K562 (cell line): ENCODE measurements around the gene HNRNPA3. TPM values are rescaled to one million over a fixed set of nuclear protein-coding genes. Genes with fewer than 3 reads are reported as not detected.

Experiments
- ATAC-seq: fragments of 200-7000 bp; cut with Tn5 transposase; 3 replicates; pipeline ENCODE4 v1.9.1; 2020; ENCODE audit warnings: moderate library complexity
- BruUV-seq: library from RNA; stranded (reverse); fragments of 400-500 nt; replicated peaks from 2 replicates; lab custom pipeline; 2021; lab: Mats Ljungman, UMichigan
- CTCF ChIA-PET: fragments of 300-600 bp; formaldehyde crosslinking; extraction: SDS; loops from one replicate; lab custom pipeline; 2021; ENCODE audit warnings: low intra/inter-chr PET ratio; lab: Yijun Ruan, JAX
- POLR2A ChIA-PET: fragments of 300-600, 350-650 bp; sonication (Branson Sonifier 250); formaldehyde crosslinking; extraction: SDS; loops from one replicate; lab custom pipeline; 2021; ENCODE audit warnings: antibody characterized with exemption, inconsistent platforms; lab: Yijun Ruan, JAX
- DNase-seq, 4 experiments: peaks; one replicate each; pipeline versions ENCODE4 v3.0.0 to v3.0.0-alpha.2; 2011 to 2018; ENCODE audit warnings: low spot score in 3 of 4, mixed read lengths in 3 of 4; ENCODE audit errors: extremely low read depth in 1 of 4
- FAIRE-seq: peaks from 2 replicates; lab custom pipeline; 2011; peaks lifted over from hg19 to GRCh38; lab: Jason Lieb, UNC
- H2AFZ ChIP-seq: 2 replicates; pipeline ENCODE4 v1.6.0; 2011; ENCODE audit warnings: low read depth, low read length, control low read depth, inconsistent platforms
- H3K27ac ChIP-seq: fragments of 200-600 bp; 3 replicates; pipeline ENCODE4 v1.8.0; 2011; ENCODE audit warnings: low read depth, mild to moderate bottlenecking, control low read depth, inconsistent platforms, low read length, moderate library complexity, mixed read lengths; ENCODE audit errors: extremely low read depth
- H3K27me3 ChIP-seq, 2 experiments: fragments of 300-600 bp in 1 of 2; 2 replicates in 1 of 2; 3 replicates in 1 of 2; pipeline versions ENCODE4 v1.6.0 to v1.8.0; 2011; ENCODE audit warnings: inconsistent platforms in 2 of 2, low read length in 2 of 2, mild to moderate bottlenecking in 1 of 2, mixed read lengths in 1 of 2, moderate library complexity in 1 of 2; ENCODE audit not compliant: control insufficient read depth in 2 of 2, insufficient read depth in 2 of 2
- H3K36me3 ChIP-seq: fragments of 300-600 bp; 3 replicates; pipeline ENCODE4 v1.8.0; 2011; ENCODE audit warnings: mild to moderate bottlenecking, low read length, inconsistent platforms; ENCODE audit not compliant: control insufficient read depth, insufficient read depth
- H3K4me1 ChIP-seq, 2 experiments: fragments of 200-600 bp in 1 of 2; replicated peaks in 1 of 2; 2 replicates in 1 of 2; 3 replicates in 1 of 2; pipeline versions ENCODE4 v1.5.1 to v1.8.0; 2011; ENCODE audit warnings: inconsistent platforms in 2 of 2, low read length in 2 of 2, mild to moderate bottlenecking in 1 of 2, mixed read lengths in 1 of 2, moderate library complexity in 1 of 2; ENCODE audit not compliant: control insufficient read depth in 2 of 2, insufficient read depth in 2 of 2
- H3K4me2 ChIP-seq: 2 replicates; pipeline ENCODE4 v1.6.1; 2011; ENCODE audit warnings: low read length, control low read depth, inconsistent platforms, mixed read lengths; ENCODE audit not compliant: insufficient read depth
- H3K4me3 ChIP-seq: fragments of 200-600 bp; sonication (generic), shearing (Covaris generic); 2 replicates; pipeline ENCODE4 v1.5.1; 2016; ENCODE audit warnings: control low read depth, inconsistent platforms
- H3K79me2 ChIP-seq: fragments of 200-600 bp; 3 replicates; pipeline ENCODE4 v1.8.0; 2011; ENCODE audit warnings: low read length, inconsistent platforms; ENCODE audit not compliant: control insufficient read depth, insufficient read depth
- H3K9ac ChIP-seq, 2 experiments: 2 replicates each; pipeline versions ENCODE4 v1.6.0 to v1.6.1; 2011; ENCODE audit warnings: low read depth in 2 of 2, low read length in 2 of 2, control low read depth in 1 of 2, inconsistent platforms in 1 of 2, mild to moderate bottlenecking in 1 of 2, mixed read lengths in 1 of 2; ENCODE audit not compliant: insufficient read depth in 1 of 2
- H3K9me1 ChIP-seq: one replicate; pipeline ENCODE4 v1.6.0; 2011; ENCODE audit warnings: inconsistent platforms, mild to moderate bottlenecking, low read length, moderate library complexity; ENCODE audit not compliant: control insufficient read depth, insufficient read depth
- H3K9me3 ChIP-seq: replicated peaks from 2 replicates; pipeline ENCODE4 v1.5.1; 2011; ENCODE audit warnings: low read depth, low read length, inconsistent platforms; ENCODE audit not compliant: control insufficient read depth, insufficient read depth
- H4K20me1 ChIP-seq: replicated peaks from 2 replicates; pipeline ENCODE4 v1.6.1; 2011; ENCODE audit warnings: low read length, inconsistent platforms, mixed read lengths; ENCODE audit not compliant: control insufficient read depth, insufficient read depth
- CREM ChIP-seq: IDR thresholded peaks from 2 replicates; pipeline ENCODE4 v1.6.1; 2014; ENCODE audit warnings: antibody characterized with exemption, low read depth
- HDAC8 ChIP-seq: fragments of 450-650 bp; IDR thresholded peaks from 2 replicates; pipeline ENCODE4 v1.6.1; 2016; ENCODE audit warnings: mild to moderate bottlenecking, missing genetic modification characterization, moderate library complexity, missing compliant biosample characterization
- OTX1 ChIP-seq: fragments of 450-650 bp; formaldehyde crosslinking; IDR thresholded peaks from 2 replicates; pipeline ENCODE4 v1.4.0; 2022; ENCODE audit warnings: mild to moderate bottlenecking
- ZC3H11A ChIP-seq: IDR thresholded peaks from 2 replicates; pipeline ENCODE4 v1.6.1; 2012; ENCODE audit warnings: low read depth, low read length, improper control_type of control experiment
- ZKSCAN1 ChIP-seq: fragments of 150-350 bp; IDR thresholded peaks from 2 replicates; pipeline ENCODE4 v1.6.1; 2016; ENCODE audit warnings: low read depth, low read length
- ZNF175 ChIP-seq: fragments of 200-800 bp; sonication (Bioruptor generic); IDR thresholded peaks from 2 replicates; pipeline ENCODE4 v1.6.1; 2016; ENCODE audit warnings: low read depth, mild to moderate bottlenecking, missing genetic modification characterization, missing compliant biosample characterization
- WGBS: fragments of 100-300 bp; shearing (Covaris generic); methylation state at CpG from one replicate; pipeline ENCODE4 v1.1.6; 2016; ENCODE audit warnings: low coverage, mixed read lengths; ENCODE audit not compliant: insufficient coverage; ENCODE audit errors: missing lambda C conversion rate; 5-methylcytosine and 5-hydroxymethylcytosine counted together
- in situ Hi-C: fragments of 300-500 bp; cut with MboI; formaldehyde crosslinking; loops from 4 replicates; pipeline ENCODE4 v1.15.0; 2018; ENCODE audit warnings: inconsistent platforms, mixed read lengths
- intact Hi-C: fragments of 100-400 bp; cut with micrococcal nuclease; formaldehyde crosslinking; loops from 2 replicates; pipeline ENCODE4 v1.14.2; 2022
- polyA plus RNA-seq, 8 experiments: library from polyadenylated mRNA; depleted of rRNA in 4 of 8; stranded (reverse) in 5 of 8; unstranded in 3 of 8; fragments of >200 nt; fragmentation: Nextera tagmentation in 2 of 8; fragmentation: Illumina TruSeq in 1 of 8; extraction: Ambion mirVana in 2 of 8; extraction: Trizol in 1 of 8; gene quantifications; 2 replicates each; pipeline versions ENCODE4 v1.2.1 to v1.2.3, GENCODE V29; 2011 to 2014; ENCODE audit warnings: inconsistent platforms in 1 of 8, missing spikeins in 1 of 8
- total RNA-seq, 7 experiments: library from RNA; depleted of rRNA in 6 of 7; stranded (reverse); fragments of >200 nt in 6 of 7; fragmentation: Illumina TruSeq in 2 of 7; extraction: Trizol in 2 of 7; gene quantifications; 2 replicates each; pipeline versions ENCODE4 v1.2.1 to v1.2.3, GENCODE V29; 2011 to 2021; ENCODE audit warnings: low replicate concordance in 1 of 7

HNRNPA3 gene
- total and polyA plus RNA-seq, 9 of the 15 experiments (the other 6 are each of a cell fraction or from before 2014, with no cell fraction given) = 72.8 to 428 (median 192) TPM

GRCh38 chr2:177244244-177244771 lies 31.7 kb downstream of the HNRNPA3 start:
- BruUV-seq = no TSS peak
- no peak for FAIRE-seq
- Histone ChIP-seq H3K4me2 (no peak overlapping the region), H3K9me3 (no peaks in the 10 kb centered on the region), H3K9me1 (no peaks in the 10 kb centered on the region), H3K27ac (no peak overlapping the region), H3K27me3 (no peaks in the 10 kb centered on the region), H3K9ac (no peak overlapping the region), H3K4me3 (no peak overlapping the region), H3K36me3 (peaks cover 36% of the 10 kb centered on the region; the same call in 2 of the 3 replicates), H4K20me1 (peaks cover 25% of the 10 kb centered on the region), H2AFZ (no peak overlapping the region), H3K4me1 (peaks cover 18 to 60% of the 10 kb centered on the region in 2 experiments), H3K79me2 (peaks cover 98% of the 10 kb centered on the region)
- ChIA-PET POLR2A (interaction anchor here (0.6 to 3.0 kb wide), 8 partner anchors 10 to 449 kb away, joined by 4 to 23 read pairs (median 6); partner anchors contain the start of gene NFE2L2), CTCF (interaction anchor here (0.6 kb wide), 1 partner anchor 20 kb away, joined by 5 read pairs; the partner anchor contains the start of gene NFE2L2)
- no peak for ATAC-seq
- in situ Hi-C loops (no loop called here), intact Hi-C loops (no loop called here)
- 92% methylated on average over 4 of the region's 6 CpGs for WGBS
- TF ChIP-seq ZNF175 (CRISPR knock-in tag) (0 out of 2 replicates have a peak, but pooled peaks have one; percentile 10), OTX1 (CRISPR knock-in tag) (no peak), CREM (no peak), ZKSCAN1 (0 out of 2 replicates have a peak, but pooled peaks have one; percentile 20), HDAC8 (tag) (0 out of 2 replicates have a peak, but pooled peaks have one; percentile 29), ZC3H11A (no peak)
- no peak for DNase-seq
